ENCODE results near the gene FLYWCH2. TPM values are rescaled to one million over a fixed set of nuclear protein-coding genes. Genes with fewer than 3 reads are reported as not detected.

FLYWCH2 gene, protein sequence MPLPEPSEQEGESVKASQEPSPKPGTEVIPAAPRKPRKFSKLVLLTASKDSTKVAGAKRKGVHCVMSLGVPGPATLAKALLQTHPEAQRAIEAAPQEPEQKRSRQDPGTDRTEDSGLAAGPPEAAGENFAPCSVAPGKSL
- 20.8 TPM for polyA plus RNA-seq (2013, experiment 1 of 4)
- polyA plus RNA-seq (2013, experiment 2 of 4) = 19.1 TPM
- polyA plus RNA-seq (2013, experiment 3 of 4) = 20.9 TPM
- 17.7 TPM for polyA plus RNA-seq (2013, experiment 4 of 4)

DNA sequence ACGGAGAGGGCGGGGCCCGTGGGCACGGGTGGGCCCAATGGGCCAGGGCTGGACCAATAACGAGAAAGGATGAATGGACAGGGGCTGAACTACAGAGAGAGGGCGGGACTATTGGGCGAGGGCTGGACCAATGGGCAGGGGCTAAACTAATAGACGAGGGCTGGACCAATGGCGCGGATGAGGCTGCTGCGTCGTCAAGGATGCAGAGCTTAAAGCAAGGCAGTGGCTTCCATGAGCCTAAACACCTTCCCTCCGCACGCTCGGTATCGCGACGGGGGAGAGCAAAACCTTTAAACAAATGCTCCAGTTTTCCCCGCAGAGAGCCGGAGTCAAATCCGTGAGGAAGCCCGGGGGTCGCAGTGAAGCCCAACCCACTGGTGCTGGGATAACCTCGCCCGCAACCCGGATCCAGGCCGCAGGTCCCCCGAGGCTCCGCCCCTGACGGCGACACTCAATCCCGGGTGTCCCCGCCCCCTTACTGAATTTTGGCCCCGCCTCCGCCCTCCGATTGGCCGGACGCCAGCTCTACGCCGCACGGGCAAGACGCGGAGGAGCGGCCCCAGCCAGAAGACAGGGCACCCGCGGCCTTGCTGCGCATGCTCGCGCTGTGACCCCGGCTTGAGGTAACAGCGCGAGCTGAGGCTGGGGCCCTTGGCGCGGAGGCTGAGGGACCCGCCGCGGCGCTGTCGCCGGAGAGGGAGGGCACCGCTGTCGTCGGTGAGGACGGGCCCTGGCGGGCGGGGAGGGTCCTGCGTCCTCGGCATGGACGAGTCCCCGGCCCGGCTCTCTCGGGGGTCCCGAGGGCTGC is at the start of gene FLYWCH2:
TSS of gene FLYWCH2 (plus strand) at position 566 of the 808 bp plus-strand sequence. CDS start 13,235 bp downstream, outside the sequence.
- Histone ChIP-seq H3K4me1 (ENCODE audit: control insufficient read depth, insufficient read depth, low read length) (no peaks in the 10 kb centered on the region), H3K9me3 (ENCODE audit: control insufficient read depth, low read length) (no peaks in the 10 kb centered on the region), H3K36me3 (ENCODE audit: control insufficient read depth, insufficient read depth, low read length) (no peaks in the 10 kb centered on the region), H3K27ac (ENCODE audit: insufficient read depth, low read depth, low read length, poor library complexity, severe bottlenecking) (peak within 1 kb of the TSS; percentile 71), H3K4me3 (ENCODE audit: insufficient read depth, low read depth, low read length) (peak within 1 kb of the TSS; percentile 92), H3K27me3 (ENCODE audit: control insufficient read depth, insufficient read depth, low read length, poor library complexity, severe bottlenecking) (no peaks in the 10 kb centered on the region)
- 0% methylated on average over 73 of the region's 73 CpGs for WGBS, 2 experiments

DNA sequence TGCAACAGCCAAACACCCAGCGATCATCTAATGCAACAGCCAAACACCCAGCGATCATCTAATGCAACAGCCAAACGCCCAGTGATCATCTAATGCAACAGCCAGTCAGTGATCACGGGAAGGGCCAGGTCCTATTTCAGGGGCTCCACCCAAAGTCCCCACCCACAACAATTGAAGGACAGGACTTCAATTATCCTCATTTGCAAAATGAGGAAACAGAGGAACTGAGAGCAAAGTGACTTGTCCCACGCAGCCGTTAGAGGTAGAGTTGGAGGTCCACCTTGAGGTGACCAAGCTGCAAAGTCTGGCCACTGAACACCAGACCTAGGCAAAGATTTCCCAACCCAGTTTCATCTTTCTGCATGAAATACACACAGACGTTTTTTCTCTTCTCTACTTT is 49.2 kb upstream of the FLYWCH2 start:
- H3K4me3 ChIP-seq (ENCODE audit: insufficient read depth, low read depth, low read length) = no peak overlapping the region
- WGBS, 2 experiments = 82 to 92% methylated on average over 6 to 7 of the region's 7 CpGs
- peaks cover 5% of the 10 kb centered on the region for H3K27me3 ChIP-seq (ENCODE audit: control insufficient read depth, insufficient read depth, low read length, poor library complexity, severe bottlenecking)
- H3K36me3 ChIP-seq (ENCODE audit: control insufficient read depth, insufficient read depth, low read length) = no peaks in the 10 kb centered on the region
- H3K4me1 ChIP-seq (ENCODE audit: control insufficient read depth, insufficient read depth, low read length) = no peaks in the 10 kb centered on the region
- no peak overlapping the region for H3K27ac ChIP-seq (ENCODE audit: insufficient read depth, low read depth, low read length, poor library complexity, severe bottlenecking)
- no peaks in the 10 kb centered on the region for H3K9me3 ChIP-seq (ENCODE audit: control insufficient read depth, low read length)

DNA sequence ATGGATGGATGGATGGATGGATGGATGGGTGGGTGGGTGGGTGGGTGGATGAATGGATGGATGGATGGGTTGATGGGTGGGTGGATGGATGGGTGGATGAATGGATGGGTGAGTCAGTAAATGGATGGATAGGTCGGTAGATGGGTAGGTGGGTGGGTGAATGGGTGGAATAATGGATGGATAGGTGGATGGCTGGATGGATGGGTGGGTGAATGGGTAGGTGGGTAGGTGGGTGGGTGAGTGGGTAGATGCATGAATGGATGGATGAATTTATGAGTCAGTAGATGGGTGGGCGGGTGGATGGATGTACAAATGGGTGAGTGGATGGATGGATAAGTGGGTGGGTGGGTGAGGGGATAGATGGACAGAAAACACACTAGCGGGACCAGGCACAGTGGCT is 48.0 kb upstream of the FLYWCH2 start:
- Histone ChIP-seq H3K9me3 (ENCODE audit: control insufficient read depth, low read length) (no peaks in the 10 kb centered on the region), H3K4me1 (ENCODE audit: control insufficient read depth, insufficient read depth, low read length) (no peaks in the 10 kb centered on the region), H3K36me3 (ENCODE audit: control insufficient read depth, insufficient read depth, low read length) (no peaks in the 10 kb centered on the region), H3K27ac (ENCODE audit: insufficient read depth, low read depth, low read length, poor library complexity, severe bottlenecking) (no peak overlapping the region), H3K27me3 (ENCODE audit: control insufficient read depth, insufficient read depth, low read length, poor library complexity, severe bottlenecking) (peaks cover 5% of the 10 kb centered on the region), H3K4me3 (ENCODE audit: insufficient read depth, low read depth, low read length) (no peak overlapping the region)
- WGBS, 2 experiments = 89 to 90% methylated on average over 3 of the region's 3 CpGs

DNA sequence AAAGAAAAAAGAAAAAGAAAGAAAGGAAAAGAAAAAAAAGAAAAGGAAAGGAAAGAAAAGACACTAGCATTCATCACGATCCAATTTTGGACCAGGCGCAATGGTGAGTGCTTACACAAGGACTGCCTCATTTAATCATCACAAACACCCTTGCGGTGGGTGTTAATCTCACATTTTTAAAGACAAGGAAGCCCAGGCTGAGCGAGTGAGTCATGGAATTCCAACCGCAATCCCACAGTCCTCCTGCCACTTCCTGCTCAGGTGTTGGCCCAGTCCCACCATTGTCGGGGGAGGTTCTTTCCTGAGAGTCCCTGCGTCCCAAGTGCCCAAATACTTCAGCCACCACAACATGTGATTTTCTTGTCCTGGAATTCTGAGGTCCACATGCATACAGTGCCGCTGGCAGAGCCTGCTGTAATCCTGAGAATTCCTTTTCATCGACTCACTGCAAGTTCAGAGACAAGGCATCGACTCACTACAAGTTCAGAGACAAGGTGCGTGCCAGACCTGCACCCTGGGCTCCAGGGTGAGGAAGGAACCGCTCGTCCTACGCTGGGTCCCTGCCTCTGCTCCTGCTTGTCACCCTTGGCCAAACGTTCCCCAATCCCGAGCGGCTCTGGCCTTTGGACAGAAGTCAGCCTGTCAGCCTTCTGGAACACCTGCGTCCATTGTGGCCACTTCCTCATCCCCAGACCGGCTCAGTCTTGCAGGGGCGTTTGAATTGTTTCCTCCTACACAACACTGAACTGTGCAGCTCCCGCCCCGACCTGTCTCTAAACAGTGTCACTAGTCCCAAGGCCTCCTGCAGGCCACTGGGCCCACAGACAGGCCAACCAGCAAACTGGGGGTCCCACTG is 47.1 kb upstream of the FLYWCH2 start:
- 64 to 71% methylated on average over 22 of the region's 22 CpGs for WGBS, 2 experiments
- no peaks in the 10 kb centered on the region for H3K4me1 ChIP-seq (ENCODE audit: control insufficient read depth, insufficient read depth, low read length)
- H3K27ac ChIP-seq (ENCODE audit: insufficient read depth, low read depth, low read length, poor library complexity, severe bottlenecking) = no peak overlapping the region
- no peak overlapping the region for H3K4me3 ChIP-seq (ENCODE audit: insufficient read depth, low read depth, low read length)
- no peaks in the 10 kb centered on the region for H3K36me3 ChIP-seq (ENCODE audit: control insufficient read depth, insufficient read depth, low read length)
- H3K9me3 ChIP-seq (ENCODE audit: control insufficient read depth, low read length) = no peaks in the 10 kb centered on the region
- peaks cover 5% of the 10 kb centered on the region for H3K27me3 ChIP-seq (ENCODE audit: control insufficient read depth, insufficient read depth, low read length, poor library complexity, severe bottlenecking)

DNA sequence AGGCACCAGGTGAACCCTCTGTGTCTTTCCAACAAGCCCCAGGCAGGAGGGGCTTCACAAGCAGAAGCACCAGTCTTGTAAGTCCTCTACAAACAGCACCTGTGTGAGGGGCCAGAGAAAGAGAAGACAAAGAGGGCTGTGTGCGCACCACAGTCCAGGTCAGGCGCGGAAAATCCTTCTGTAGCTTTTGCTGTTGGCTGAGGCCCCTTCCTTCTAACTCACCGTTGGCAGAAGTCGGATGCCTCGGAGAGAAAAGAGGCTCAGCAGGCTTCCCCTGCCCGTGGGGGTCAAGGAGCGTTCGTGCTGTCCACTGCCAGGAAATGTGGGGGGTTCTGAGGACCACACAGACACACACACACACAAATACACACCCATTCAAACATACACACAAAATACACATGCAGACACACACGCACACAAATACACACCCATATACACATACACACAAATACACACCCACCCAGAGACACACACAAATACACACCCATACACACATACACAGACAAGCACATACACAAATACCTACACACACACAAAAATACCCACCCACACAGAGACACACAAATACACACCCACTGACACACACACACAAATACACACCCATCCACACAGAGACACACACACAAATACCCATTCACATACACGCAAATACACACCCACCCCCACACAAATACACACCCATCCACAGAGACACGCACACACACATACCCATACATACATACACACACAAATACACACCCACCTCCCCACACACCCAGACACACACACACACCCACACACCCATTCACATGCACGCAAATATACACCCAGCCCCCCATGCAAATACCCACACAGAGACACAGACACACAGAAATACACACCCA is 46.1 kb upstream of the FLYWCH2 start:
- H3K4me3 ChIP-seq (ENCODE audit: insufficient read depth, low read depth, low read length) = no peak overlapping the region
- no peaks in the 10 kb centered on the region for H3K4me1 ChIP-seq (ENCODE audit: control insufficient read depth, insufficient read depth, low read length)
- WGBS, 2 experiments = 71 to 73% methylated on average over 13 of the region's 13 CpGs
- H3K36me3 ChIP-seq (ENCODE audit: control insufficient read depth, insufficient read depth, low read length) = no peaks in the 10 kb centered on the region
- H3K9me3 ChIP-seq (ENCODE audit: control insufficient read depth, low read length) = no peaks in the 10 kb centered on the region
- H3K27me3 ChIP-seq (ENCODE audit: control insufficient read depth, insufficient read depth, low read length, poor library complexity, severe bottlenecking) = peaks cover 5% of the 10 kb centered on the region
- H3K27ac ChIP-seq (ENCODE audit: insufficient read depth, low read depth, low read length, poor library complexity, severe bottlenecking) = no peak overlapping the region

DNA sequence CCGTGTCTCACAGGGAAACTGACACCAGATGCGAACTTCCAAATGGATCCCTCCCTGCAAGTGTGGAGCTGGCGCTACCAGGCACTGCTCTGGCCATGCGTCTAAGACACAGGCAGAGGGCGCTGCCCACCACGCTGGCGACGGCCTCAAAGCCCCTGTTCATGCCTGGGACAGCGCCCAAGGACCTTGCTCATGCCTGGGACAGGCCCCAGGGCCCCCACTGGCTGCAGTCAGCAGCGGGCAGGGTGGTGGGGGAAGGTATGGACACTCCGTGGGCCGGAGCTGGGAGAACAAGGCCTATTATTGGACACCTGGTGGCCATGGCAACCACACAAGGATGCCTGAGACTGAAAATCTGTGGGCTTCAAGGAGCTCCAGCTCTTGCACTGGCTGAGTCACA is 44.1 kb upstream of the FLYWCH2 start:
- Histone ChIP-seq H3K4me1 (ENCODE audit: control insufficient read depth, insufficient read depth, low read length) (no peaks in the 10 kb centered on the region), H3K9me3 (ENCODE audit: control insufficient read depth, low read length) (no peaks in the 10 kb centered on the region), H3K4me3 (ENCODE audit: insufficient read depth, low read depth, low read length) (no peak overlapping the region), H3K27ac (ENCODE audit: insufficient read depth, low read depth, low read length, poor library complexity, severe bottlenecking) (no peak overlapping the region), H3K27me3 (ENCODE audit: control insufficient read depth, insufficient read depth, low read length, poor library complexity, severe bottlenecking) (peaks cover 6% of the 10 kb centered on the region), H3K36me3 (ENCODE audit: control insufficient read depth, insufficient read depth, low read length) (no peaks in the 10 kb centered on the region)
- 9 to 12% methylated on average over 12 of the region's 12 CpGs for WGBS, 2 experiments

DNA sequence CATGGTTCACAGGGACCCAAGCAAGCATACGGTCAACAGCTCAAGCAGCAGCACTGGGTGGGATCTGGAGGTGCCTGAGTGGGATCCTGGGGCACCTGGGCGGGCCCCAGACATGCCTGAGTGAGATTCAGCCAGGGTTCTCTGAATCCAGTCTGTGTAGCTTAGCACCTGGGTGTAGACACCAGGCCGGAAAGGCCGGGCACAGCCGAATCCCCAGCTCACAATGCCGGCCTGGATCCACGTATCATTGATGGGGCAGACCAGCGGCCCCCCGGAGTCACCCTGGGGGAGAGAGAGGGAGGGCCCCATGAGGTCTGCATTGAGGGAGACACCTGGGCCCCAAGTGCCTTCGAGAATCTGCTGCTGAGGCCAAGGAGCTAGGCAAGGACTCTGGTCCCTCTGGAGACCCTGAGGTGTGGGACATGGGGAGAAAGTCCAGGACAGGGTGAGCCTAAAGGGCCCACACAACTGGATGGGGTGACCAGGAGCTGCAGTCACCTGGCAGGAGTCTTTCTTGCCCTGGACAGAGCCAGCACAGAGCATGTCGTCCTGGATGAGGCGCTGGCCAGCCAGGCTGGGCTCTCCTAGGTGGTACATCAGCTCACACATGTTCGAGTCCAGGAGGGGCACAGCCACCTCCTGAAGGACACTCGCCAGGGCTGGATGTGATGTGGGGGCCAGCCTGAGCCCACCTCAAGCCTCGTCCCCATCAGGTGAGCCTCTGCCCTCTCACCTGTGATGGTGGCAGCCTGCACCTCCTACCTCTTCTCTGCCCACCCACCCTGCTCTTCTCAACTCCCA is 43.2 kb upstream of the FLYWCH2 start:
- Histone ChIP-seq H3K4me1 (ENCODE audit: control insufficient read depth, insufficient read depth, low read length) (no peaks in the 10 kb centered on the region), H3K27me3 (ENCODE audit: control insufficient read depth, insufficient read depth, low read length, poor library complexity, severe bottlenecking) (peaks cover 7% of the 10 kb centered on the region)
- 89% methylated on average over 15 of the region's 15 CpGs for WGBS, 2 experiments

DNA sequence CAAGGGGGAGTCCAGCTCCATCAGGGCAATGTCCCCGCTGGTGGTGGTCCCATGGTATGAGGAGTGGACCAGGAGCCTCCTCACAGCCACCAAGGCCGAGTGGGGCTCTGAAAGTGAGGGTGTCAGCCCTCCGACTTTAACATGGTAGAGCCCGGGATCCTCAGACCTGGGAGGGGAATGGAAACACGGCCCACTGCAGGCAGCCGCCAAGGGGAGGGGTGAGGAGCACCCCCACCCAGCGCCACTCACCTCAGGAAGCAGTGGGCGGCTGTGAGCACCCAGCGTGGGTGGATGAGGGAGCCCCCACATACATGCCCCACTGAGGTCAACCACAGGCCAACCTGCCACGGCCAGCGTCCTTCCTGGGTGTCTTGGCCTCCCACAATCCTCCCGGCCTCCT is 42.1 kb upstream of the FLYWCH2 start:
- peaks cover 7% of the 10 kb centered on the region for H3K27me3 ChIP-seq (ENCODE audit: control insufficient read depth, insufficient read depth, low read length, poor library complexity, severe bottlenecking)
- no peak overlapping the region for H3K27ac ChIP-seq (ENCODE audit: insufficient read depth, low read depth, low read length, poor library complexity, severe bottlenecking)
- no peaks in the 10 kb centered on the region for H3K36me3 ChIP-seq (ENCODE audit: control insufficient read depth, insufficient read depth, low read length)
- whole genome bisulfite sequencing, 2 experiments = 88 to 90% methylated on average over 12 of the region's 12 CpGs
- H3K4me3 ChIP-seq (ENCODE audit: insufficient read depth, low read depth, low read length) = no peak overlapping the region
- no peaks in the 10 kb centered on the region for H3K9me3 ChIP-seq (ENCODE audit: control insufficient read depth, low read length)
- H3K4me1 ChIP-seq (ENCODE audit: control insufficient read depth, insufficient read depth, low read length) = no peaks in the 10 kb centered on the region

More for the DNA sequence above, 43.2 kb upstream of the FLYWCH2 start:
- Histone ChIP-seq H3K36me3 (ENCODE audit: control insufficient read depth, insufficient read depth, low read length) (no peaks in the 10 kb centered on the region), H3K27ac (ENCODE audit: insufficient read depth, low read depth, low read length, poor library complexity, severe bottlenecking) (no peak overlapping the region), H3K9me3 (ENCODE audit: control insufficient read depth, low read length) (no peaks in the 10 kb centered on the region), H3K4me3 (ENCODE audit: insufficient read depth, low read depth, low read length) (no peak overlapping the region)

Data from ectodermal cell (in vitro differentiated cells).